GM19043 (cell line): ENCODE results near the gene GLCE.

ENCODE experiments used
- ATAC-seq: cut with Tn5 transposase; IDR thresholded peaks from one replicate; pipeline ENCODE4 v1.9.1; 2021; ENCODE audit warnings: low read depth; ENCODE audit not compliant: unreplicated experiment

Gene GLCE

DNA sequence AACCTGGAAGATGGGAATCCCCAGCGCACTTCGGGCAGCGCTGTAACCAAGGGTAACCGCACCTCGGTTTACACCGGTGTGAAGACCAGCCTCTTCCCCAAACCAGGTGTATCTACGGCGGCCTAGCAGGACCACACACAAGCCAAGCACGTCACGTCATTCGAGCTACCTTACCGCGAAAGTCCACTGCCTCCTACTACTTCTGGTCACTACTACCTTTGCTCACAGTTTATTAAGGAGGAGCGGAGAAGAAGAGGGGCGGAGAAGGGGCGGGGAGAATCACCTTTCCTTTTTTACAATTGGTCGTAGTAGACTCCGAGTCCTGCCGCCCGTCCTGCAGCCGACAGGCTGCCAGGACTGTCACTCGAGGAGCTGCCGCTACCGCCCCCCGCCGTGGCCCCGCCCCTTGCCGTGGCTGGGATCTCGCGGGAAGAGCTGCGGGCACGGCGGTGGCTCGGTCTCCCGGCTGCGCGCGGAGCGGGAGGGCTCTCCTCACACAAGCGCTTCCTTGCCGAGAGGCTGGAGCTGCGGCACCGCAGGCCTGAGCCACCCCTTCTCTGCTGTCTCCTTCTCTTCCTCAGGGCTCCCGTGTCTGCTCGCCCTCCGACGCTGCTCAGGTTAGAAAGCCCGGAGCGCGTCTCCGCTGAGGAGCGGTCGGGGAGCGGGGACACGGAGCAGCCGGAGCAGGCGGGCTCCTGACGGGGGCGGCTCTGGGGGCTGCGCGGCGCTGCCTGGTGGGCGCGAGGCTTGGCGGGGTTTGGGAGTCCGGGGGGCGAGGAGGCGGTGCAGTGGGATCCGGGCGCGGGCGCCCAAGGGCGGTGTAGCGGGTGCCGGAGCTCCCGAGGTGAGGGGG, at the start of gene GLCE:
Gene GLCE (plus strand): TSS at position 495 of the 853 bp plus-strand sequence. CDS start 95,172 bp downstream, outside the sequence.
- ATAC-seq: peak; percentile 92

- no peak for ATAC-seq
These were observed 46.0 kb upstream of the GLCE start for GRCh38 chr15:69114331-69114928.

DNA sequence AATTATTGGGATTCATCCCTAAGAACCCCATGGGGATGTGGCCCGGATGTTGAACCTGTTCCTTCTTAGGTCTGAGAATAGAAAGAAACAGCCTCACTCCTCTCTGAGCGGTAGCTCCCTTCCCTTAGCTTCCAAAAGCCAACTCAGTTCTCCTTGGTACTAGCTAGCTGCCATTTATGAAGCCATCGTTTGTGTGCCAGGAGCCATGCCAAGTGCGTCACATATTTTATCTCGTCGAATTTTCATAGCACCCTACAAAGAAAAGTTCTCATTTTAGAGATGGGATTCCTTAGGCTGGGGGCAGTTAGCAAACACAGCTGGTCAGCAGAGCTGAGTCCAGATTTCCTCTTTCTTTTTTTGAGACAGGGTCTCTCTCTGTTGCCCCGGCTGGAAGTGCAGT, 45.4 kb upstream of the GLCE start:
- no peak for ATAC-seq

- ATAC-seq: no peak
These were observed 44.0 kb upstream of the GLCE start for GRCh38 chr15:69116391-69116790.

DNA sequence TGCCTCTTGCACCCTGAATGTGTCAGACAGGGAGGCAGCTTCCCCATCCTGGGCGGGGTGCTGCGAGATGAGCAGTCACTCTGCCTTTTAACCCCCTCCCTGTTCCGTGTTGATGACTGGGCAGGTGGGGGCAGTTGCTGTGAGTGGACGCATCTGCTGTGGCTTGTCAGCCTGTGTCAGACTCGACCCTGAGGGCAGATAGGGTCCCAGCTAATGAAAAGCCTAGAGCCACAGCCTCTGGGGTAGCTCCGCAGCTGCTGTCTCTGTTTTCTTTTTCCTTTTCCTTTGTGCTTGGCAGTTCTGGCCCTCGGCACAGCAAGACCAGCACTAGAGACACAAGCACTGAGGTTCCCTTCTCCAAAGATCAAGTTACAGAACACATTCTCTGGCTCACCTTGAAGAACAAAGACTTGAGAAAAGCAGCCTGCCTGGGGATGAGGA, 43.0 kb upstream of the GLCE start:
- ATAC-seq: no peak

- ATAC-seq: no peak
These were observed 42.3 kb upstream of the GLCE start for GRCh38 chr15:69118089-69118488.

- no peak for ATAC-seq
These were observed 41.4 kb upstream of the GLCE start for GRCh38 chr15:69119001-69119400.

DNA sequence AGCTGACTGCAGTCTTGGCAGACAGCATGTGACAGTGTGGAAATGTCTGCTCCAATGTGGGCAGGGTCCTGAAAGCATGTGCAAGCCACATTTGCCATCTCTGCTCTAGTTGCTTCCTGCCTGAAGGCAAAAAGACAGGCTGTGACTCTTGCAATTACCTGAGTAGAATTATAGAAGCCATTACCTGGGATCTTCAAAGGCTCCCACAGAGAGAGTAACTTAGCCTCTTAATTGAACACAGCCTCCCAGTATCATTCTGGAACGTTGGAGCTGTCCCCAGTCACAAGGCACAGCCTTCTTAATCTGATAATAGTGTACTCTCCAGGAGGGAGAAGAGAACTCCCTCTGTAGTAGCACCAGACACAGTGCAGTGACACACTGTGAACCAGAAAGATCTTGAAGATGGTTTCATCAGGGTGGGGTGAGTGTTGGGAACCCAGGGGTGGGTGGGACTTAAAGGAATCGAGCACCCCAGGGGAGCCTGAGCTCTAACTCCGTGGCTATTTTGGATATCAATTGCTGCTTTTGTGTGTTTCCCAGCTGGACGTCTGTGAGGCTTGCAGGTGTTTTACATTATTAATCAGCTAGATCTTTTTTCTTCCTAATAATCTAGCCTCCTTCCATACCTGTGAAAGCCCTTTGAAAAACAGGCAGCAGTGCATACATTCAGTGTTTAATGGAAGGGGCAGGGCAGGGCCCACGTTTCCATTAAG, 40.6 kb upstream of the GLCE start:
- ATAC-seq: no peak

- ATAC-seq: no peak
These were observed 39.7 kb upstream of the GLCE start for GRCh38 chr15:69120732-69121131.

DNA sequence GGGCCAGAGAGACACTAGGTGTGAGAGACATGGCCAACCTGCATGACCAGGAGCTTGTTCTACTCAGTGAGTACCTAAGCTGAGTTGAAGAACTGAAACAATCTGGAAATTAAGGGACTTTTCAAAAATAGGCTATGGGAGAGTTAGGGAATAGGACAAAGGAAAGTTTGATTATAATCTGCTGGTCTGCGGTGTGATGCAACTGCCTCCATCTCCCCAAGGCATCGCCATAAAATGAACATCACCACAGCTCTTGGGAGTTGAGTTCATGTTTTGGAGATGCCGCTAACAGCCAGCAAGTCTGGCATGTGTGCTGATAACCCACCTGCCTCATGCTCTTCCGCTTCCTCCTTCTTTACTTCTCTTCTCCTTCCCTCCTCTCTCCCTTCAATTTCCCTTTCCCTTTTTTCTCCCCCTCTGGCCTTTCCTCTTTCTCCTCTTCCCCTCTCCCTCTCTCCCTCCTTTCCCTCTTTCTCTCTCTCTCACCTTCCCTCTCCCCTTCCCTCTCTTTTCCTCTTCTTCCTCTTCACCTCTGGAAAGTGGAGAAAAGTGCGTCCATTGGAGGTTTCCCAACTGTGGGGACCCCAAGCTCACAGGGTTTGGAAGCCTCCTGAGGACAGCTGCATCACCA, 39.1 kb upstream of the GLCE start:
- no peak for ATAC-seq

GRCh38 chr15:69125236-69125635, 35.2 kb upstream of the GLCE start:
- no peak for ATAC-seq

- no peak for ATAC-seq
These were observed 34.4 kb upstream of the GLCE start for GRCh38 chr15:69126054-69126469.

- ATAC-seq: no peak
These were observed 33.1 kb upstream of the GLCE start for GRCh38 chr15:69127306-69127705.

GRCh38 chr15:69128667-69129311, 31.6 kb upstream of the GLCE start:
- ATAC-seq: no peak

GRCh38 chr15:69131362-69132220, 28.8 kb upstream of the GLCE start:
- no peak for ATAC-seq

GRCh38 chr15:69132430-69132829, 28.0 kb upstream of the GLCE start:
- no peak for ATAC-seq

- no peak for ATAC-seq
These were observed 27.2 kb upstream of the GLCE start for GRCh38 chr15:69132977-69133861.

- no peak for ATAC-seq
These were observed 26.4 kb upstream of the GLCE start for GRCh38 chr15:69133862-69134519.
